ENCODE measurements around the gene CNTNAP3.
"Not testable (repeated sequence)": the region's sequence is repeated elsewhere in the genome, so short reads cannot be mapped to it uniquely, and the experiment has no call there.

Gene CNTNAP3

GRCh38 chr9:39287980-39288379 lies at the start of gene CNTNAP3:
Gene CNTNAP3 (minus strand): TSS chr9:39288167. CDS start chr9:39288064, 103 bp downstream.
- DNase-seq, result not testable (repeated sequence)

DNA sequence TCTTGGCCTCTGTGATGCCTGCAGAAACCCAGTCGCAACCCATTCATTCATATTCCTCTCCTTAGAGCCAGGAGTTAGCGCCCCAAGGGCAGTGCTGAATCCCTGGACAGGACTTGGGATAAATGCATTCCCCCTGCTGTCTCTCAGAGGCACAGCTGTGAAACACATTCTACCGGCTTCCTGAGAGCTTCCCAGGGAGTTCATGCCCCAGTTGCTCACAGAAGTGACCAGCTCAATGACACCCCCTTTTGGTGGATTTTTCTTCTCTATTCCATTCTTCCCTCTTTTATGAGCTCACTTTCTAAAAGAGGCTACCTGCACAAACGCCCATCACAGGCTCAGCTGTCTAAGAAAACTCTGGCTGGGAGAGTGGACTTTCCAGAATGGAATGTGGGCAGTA lies 8.0 kb downstream of the CNTNAP3 start:
- DNase-seq, result not testable (repeated sequence)

- not testable (repeated sequence) for DNase-seq
These were observed 45.5 kb downstream of the CNTNAP3 start for GRCh38 chr9:39242513-39242912.

DNA sequence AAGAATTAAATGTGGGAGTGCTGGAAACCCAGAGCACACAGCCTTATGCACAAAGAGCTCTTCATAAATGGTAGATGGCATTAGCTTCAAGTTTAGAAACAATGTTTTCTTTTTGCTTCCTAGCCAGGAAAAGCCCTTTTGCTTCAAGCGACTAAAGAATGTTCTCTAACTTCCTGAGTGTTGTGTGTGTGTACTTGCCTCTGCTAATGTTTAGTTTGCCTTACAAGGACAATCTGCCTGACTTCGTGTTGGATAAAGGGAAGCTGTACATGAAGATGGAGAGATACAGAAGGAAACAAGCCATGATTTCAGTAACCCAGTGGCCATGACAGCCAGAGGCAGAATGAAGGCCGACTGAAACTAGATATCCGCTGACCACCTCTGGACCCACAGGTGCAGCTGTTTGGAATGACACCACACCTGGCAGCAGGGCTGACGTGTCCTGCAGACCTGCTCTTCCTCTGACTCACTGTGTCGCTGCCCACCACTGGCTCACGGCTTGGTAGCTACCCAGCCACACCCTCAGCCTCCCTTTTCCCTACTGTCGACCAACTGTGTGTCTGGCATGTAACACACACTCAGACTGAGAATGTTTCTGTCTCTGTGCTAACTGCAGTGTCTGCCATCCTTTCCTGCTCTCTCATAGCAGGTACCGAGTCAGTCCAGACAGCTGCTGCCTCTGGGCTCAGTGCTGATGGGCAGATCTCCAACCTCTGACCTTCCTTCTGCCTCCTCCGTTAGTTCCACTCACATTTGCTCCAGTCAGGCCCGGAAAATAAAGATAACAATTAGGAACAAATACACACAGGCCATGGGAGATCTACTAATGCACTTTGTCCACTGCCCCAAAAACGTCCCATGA lies 55.6 kb downstream of the CNTNAP3 start:
- DNase-seq, result not testable (repeated sequence)

- not testable (repeated sequence) for DNase-seq
These were observed 72.0 kb downstream of the CNTNAP3 start for GRCh38 chr9:39215976-39216375.

DNA sequence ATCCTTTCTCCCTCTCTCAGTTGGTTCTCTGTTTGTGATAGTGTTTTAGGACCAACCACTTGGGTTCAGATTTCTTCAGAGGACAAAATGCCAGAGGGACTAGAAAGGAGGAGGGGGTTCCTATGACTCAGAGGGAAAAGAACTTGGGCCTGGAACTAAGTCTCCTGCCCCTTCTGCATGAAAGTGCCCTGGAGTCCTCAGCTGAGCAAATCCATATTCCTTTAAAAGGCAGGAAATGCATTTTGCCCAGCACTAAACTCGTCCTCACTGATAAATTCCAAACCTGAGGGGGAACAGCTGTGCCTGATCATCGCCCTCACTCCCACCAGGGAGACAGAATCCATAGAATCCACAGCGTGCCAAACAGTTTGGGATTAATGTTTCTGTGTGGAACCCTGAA lies 78.2 kb downstream of the CNTNAP3 start:
- not testable (repeated sequence) for DNase-seq

- DNase-seq, result not testable (repeated sequence)
These were observed 81.3 kb downstream of the CNTNAP3 start for GRCh38 chr9:39206643-39207042.

DNA sequence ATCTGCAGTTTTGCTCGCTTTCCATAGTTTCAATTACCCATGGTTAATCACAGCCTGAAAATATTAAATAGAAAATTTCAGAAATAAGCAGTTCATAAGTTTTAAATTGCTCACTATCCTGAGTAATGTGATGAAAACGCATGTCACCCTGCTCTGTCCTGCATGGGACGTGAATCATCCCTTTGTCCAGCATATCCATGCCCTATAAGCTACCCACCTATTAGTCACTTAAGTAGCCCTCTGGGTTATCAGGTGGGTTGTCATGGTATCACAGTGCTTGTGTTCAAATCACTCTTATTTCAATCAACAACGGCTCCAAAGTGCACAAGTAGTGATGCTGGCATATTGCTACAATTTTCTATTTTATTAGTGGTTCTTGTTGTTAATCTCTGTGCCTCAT lies 82.1 kb downstream of the CNTNAP3 start:
- DNase-seq, result not testable (repeated sequence)

GRCh38 chr9:39200412-39200811 lies 87.6 kb downstream of the CNTNAP3 start:
- not testable (repeated sequence) for DNase-seq

- not testable (repeated sequence) for DNase-seq
These were observed 89.8 kb downstream of the CNTNAP3 start for GRCh38 chr9:39198000-39198709.

DNA sequence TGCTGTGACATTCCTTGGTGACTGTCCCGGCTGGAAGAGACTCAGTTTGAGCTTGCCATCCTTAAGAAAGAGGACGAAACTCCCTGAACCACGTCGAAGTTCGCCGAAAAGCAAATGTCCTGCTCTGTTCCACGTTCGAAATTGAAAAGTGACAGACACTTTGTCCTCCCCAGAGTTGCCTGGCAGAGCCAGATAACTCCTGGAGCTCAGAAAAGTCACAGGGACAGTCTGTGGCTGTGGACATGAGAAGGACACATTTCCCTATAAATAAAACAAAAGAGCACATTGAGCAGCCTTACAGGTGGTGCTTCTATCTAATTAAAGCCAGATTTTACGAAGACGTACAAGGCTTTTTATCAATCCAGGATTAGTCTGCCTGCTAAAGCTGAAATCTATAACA lies 116.6 kb downstream of the CNTNAP3 start:
- DNase-seq, result not testable (repeated sequence)

GRCh38 chr9:39157714-39158113 lies 130.3 kb downstream of the CNTNAP3 start:
- not testable (repeated sequence) for DNase-seq

DNA sequence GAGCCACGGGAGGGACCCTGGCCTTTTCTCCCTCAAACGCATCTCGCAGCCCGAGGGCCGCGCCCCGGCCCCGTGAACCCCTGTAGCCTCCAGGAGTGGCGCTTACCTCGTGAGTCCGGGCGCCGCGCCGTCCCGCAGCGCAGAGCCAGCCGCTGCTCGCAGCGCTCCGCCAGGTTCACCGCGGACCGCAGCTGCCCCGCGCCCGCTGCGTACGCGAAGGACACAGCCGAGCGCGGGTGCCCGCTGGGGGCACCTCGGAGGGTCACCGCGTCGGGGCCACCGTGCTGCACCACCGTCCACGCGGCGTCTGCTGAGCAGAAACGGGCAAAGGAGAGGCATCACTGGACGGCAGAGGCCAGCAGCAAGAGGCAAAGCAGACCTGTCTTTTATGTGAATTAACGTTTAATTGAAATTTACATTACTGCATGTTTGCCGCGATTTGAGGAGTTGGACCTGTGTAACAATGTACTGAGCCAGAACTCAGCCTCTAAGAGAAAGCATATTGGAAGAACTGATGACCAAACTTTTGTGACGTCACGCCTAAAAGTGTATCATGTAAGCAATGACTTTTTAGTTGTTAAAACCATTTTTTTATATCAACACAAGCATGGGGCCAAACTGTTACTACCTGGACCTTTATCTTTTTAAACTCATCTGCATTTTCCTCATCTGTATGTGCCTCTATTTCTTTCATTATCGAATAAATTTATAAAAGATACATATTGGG lies 155.0 kb downstream of the CNTNAP3 start:
- DNase-seq, result not testable (repeated sequence)

DNA sequence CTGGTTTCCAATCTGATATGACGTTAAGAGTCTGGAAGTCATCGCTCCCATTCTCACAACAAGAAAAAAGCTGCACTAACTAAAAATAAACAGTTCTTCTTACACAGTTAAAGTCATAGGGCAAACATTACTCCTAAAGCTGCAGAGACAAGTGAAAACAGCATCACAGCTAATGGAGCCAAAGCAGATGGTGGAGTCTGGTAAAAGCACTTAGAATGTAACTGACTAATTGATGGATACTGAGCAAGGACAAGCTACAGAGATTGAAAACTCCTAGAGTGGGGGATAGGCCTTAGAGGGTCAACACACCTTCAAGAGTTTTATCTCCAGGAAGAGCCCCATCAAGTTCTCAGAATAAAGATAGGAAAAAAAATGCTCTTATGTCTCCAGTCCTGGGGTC lies 166.6 kb downstream of the CNTNAP3 start:
- not testable (repeated sequence) for DNase-seq

DNA sequence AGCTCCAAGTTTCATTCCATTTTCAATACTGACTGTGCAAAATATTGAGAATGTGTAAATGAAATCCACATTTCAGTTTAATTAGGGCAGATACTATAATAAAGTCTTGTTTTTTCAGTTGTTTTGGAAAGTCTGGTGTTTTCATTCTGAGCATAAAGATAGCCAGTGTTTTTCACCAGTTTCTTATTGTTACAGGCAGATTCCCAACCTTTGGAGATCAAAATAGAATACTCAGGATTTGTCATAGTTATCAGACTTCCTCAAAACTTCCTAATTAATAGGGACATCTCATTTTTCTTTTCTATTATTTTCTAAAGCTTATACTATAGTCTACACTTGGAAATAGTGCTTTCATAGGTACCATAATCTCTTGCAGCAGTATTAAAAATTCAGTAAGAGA lies 176.2 kb downstream of the CNTNAP3 start:
- DNase-seq, result not testable (repeated sequence)

DNA sequence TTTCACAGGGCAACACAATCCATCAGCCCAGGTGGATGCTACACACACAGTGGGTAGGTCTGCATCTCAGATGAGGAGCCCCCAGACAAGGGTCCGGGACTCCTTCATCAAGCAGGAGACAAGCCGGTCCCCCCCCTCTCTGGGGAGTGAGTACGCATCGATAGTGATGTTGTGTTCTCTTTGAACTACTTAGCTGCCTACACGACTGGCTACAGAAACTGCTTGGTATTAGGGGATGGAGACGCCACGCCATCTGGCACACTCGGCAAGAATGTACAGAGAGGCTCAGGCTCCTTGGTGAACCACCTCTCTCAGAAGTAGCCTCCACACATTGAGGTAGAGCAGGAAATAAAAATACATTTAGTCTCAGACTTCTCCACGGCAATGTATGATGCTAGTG lies 179.8 kb downstream of the CNTNAP3 start:
- no peak for DNase-seq

GRCh38 chr9:39097208-39097607 lies 190.8 kb downstream of the CNTNAP3 start:
- not testable (repeated sequence) for DNase-seq

DNA sequence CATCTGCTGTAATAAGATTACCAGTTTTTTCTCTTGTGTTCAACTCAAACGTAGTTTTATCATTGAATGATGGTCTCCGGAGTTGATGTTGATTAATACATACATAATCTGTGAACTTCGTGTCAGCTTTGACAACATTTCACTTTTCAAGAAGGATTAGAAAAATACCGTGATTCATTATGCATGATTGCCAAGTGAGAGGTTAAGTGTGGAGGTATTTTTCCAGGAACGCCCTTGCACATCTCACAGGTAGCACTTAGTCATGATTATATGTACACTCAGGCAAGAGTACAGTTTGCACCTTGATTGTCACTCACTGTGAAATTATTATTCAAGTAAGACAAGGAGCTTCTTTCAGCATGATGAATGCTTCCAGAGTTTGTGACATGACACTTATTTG lies 202.7 kb downstream of the CNTNAP3 start:
- not testable (repeated sequence) for DNase-seq

GRCh38 chr9:39082574-39082973 lies 205.4 kb downstream of the CNTNAP3 start:
- not testable (repeated sequence) for DNase-seq

DNA sequence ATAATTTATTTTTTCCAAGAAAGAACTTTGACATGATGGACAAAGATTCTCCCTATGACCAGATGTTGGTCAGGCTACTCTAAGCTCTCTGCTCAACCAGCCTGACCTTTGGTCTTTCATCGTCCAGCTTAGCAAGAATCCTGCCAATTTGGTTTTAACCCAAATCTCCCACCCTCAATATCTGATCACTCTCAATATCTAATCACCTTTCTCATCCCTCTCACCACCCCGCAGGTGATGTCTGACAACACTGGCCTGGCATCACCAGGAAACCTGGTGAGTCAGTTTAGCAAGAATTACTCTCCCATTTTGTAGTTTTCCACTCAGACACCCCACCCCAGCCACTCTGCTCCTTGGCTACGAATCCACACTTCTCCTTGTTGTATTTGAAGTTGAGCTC lies 207.9 kb downstream of the CNTNAP3 start:
- not testable (repeated sequence) for DNase-seq

DNA sequence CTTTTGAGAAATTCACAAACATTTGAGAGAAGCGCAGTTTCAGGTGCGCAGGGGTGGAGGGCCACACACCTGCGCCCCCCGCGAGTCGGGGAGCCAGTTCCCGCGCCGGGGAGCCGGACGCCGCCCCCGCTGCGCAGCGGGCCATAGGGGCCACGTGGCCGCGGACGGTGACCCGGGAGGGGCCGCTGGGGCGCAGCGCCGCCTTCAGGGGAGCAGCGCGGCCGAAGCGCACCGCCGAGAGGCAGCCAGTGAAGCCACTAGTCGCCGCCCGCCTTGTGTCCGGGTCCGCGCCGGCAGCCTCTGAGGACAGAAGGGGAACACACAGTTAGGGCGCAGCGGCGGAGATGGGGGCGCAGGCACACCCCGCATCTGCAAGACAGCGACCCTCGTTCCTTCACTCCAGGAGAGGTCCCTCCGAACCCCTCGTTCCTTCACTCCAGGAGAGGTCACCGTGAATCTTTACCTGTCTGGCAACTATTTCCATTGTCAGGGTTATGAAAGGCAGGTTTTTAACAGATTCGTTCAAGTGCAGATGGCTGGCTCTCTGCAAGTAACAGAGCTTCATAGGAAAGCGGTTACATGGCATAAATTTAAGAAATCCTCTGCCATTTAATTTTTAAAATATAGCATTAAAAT lies 209.2 kb downstream of the CNTNAP3 start:
- DNase-seq, result peak; percentile 4

DNA sequence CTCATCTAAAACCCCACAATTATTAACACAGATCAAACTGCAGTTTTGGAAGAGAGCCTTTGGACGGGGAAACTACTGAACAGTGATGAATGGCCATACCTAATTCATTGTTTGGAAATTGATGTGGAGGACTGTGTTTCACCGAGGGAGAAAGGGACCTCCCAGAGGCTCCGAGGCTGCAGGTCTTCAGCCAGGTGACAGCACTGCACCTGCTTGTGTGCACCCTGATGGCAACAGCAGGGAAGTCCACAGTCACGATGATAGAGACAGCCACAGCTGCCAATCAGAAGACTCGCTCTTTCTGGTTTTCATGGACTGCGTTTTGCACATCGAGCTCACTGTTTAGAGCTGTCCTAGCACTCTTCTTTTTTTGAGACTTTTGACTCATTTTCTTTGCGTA lies 214.4 kb downstream of the CNTNAP3 start:
- not testable (repeated sequence) for DNase-seq

- DNase-seq, result not testable (repeated sequence)
These were observed 220.3 kb downstream of the CNTNAP3 start for GRCh38 chr9:39067683-39068082.
